GM12878 (cell line): ENCODE measurements around the gene ANKHD1. TPM values are rescaled to one million over a fixed set of nuclear protein-coding genes. Genes with fewer than 3 reads are reported as not detected.

Experiments used
- ATAC-seq: fragments of 200-7000 bp; cut with Tn5 transposase; 3 replicates; pipeline ENCODE4 v1.9.1; 2020; ENCODE audit warnings: mild to moderate bottlenecking, moderate library complexity
- BruUV-seq: library from RNA; stranded (reverse); fragments of 400-500 nt; replicated peaks from 2 replicates; lab custom pipeline; 2021; lab: Mats Ljungman, UMichigan
- CTCF ChIA-PET: fragments of 300-600 bp; sonication (Branson Sonifier 250); formaldehyde crosslinking; extraction: SDS; loops from one replicate; lab custom pipeline; 2021; ENCODE audit warnings: inconsistent platforms; lab: Yijun Ruan, JAX
- POLR2A ChIA-PET: fragments of 350-600 bp; formaldehyde crosslinking; extraction: SDS; loops from one replicate; lab custom pipeline; 2021; ENCODE audit warnings: inconsistent platforms; lab: Charles Lee
- RAD21 ChIA-PET: fragments of 300-600 bp; sonication (Branson Sonifier 250); formaldehyde crosslinking; loops from one replicate; lab custom pipeline; 2023; ENCODE audit warnings: antibody characterized with exemption; ENCODE audit not compliant: unreplicated experiment; lab: Charles Lee
- SMC1A ChIA-PET: fragments of 300-600 bp; sonication (Branson Sonifier 250); formaldehyde crosslinking; loops from one replicate; lab custom pipeline; 2023; ENCODE audit not compliant: unreplicated experiment, uncharacterized antibody; lab: Charles Lee
- DNase-seq: peaks from one replicate; pipeline ENCODE4 v3.0.0-alpha.2; 2011; ENCODE audit warnings: low read depth, low spot score
- FAIRE-seq: peaks from 3 replicates; lab custom pipeline; 2011; peaks lifted over from hg19 to GRCh38; lab: Jason Lieb, UNC
- H2AFZ ChIP-seq: 2 replicates; pipeline ENCODE4 v1.6.0; 2011; ENCODE audit warnings: low read depth, low read length, control low read depth; ENCODE audit not compliant: control insufficient read depth
- H3K27ac ChIP-seq: 2 replicates; pipeline ENCODE4 v1.5.1; 2011; ENCODE audit warnings: control low read depth; ENCODE audit not compliant: control insufficient read depth, insufficient read depth
- H3K27me3 ChIP-seq, 2 experiments: replicated peaks in 1 of 2; 2 replicates each; pipeline versions ENCODE4 v1.6.0 to v1.6.1; 2011; ENCODE audit warnings: low read length in 1 of 2; ENCODE audit not compliant: control insufficient read depth in 2 of 2, insufficient read depth in 2 of 2
- H3K36me3 ChIP-seq, 2 experiments: 2 replicates each; pipeline ENCODE4 v1.5.1; 2011; ENCODE audit warnings: low read length in 1 of 2; ENCODE audit not compliant: control insufficient read depth in 2 of 2, insufficient read depth in 2 of 2
- H3K4me1 ChIP-seq: 2 replicates; pipeline ENCODE4 v1.6.1; 2011; ENCODE audit warnings: mild to moderate bottlenecking, low read length, moderate library complexity, mixed read lengths; ENCODE audit not compliant: control insufficient read depth, insufficient read depth
- H3K4me2 ChIP-seq: 2 replicates; pipeline ENCODE4 v1.6.0; 2011; ENCODE audit warnings: control low read depth; ENCODE audit not compliant: control insufficient read depth, insufficient read depth
- H3K4me3 ChIP-seq: fragments of 200-600 bp; sonication (generic); 2 replicates; pipeline ENCODE4 v1.5.1; 2016
- H3K79me2 ChIP-seq: 2 replicates; pipeline ENCODE4 v1.6.0; 2011; ENCODE audit warnings: low read length; ENCODE audit not compliant: control insufficient read depth, insufficient read depth
- H3K9ac ChIP-seq: 2 replicates; pipeline ENCODE4 v1.8.0; 2011; ENCODE audit warnings: low read length, control low read depth, mixed read lengths; ENCODE audit not compliant: control insufficient read depth, insufficient read depth
- H3K9me3 ChIP-seq: replicated peaks from 3 replicates; pipeline ENCODE4 v1.5.1; 2011; ENCODE audit warnings: mild to moderate bottlenecking, low read length; ENCODE audit not compliant: control insufficient read depth, insufficient read depth
- H4K20me1 ChIP-seq: 2 replicates; pipeline ENCODE4 v1.6.0; 2011; ENCODE audit not compliant: control insufficient read depth, insufficient read depth
- CHD4 ChIP-seq: fragments of 200-600 bp; sonication (generic); IDR thresholded peaks from 2 replicates; pipeline ENCODE4 v1.6.1; 2016; ENCODE audit warnings: mild to moderate bottlenecking
- DPF2 ChIP-seq: fragments of 450-650 bp; IDR thresholded peaks from 2 replicates; pipeline ENCODE4 v1.6.1; 2017; ENCODE audit warnings: mild to moderate bottlenecking
- ESRRA ChIP-seq: IDR thresholded peaks from 2 replicates; pipeline ENCODE4 v1.6.1; 2012; ENCODE audit warnings: mild to moderate bottlenecking, low read length, improper control_type of control experiment
- JUND ChIP-seq: IDR thresholded peaks from 2 replicates; pipeline ENCODE4 v1.6.1; 2012; ENCODE audit warnings: low read depth, mild to moderate bottlenecking, low read length, improper control_type of control experiment, moderate library complexity
- KLF5 ChIP-seq: fragments of 450-650 bp; IDR thresholded peaks from 2 replicates; pipeline ENCODE4 v1.6.1; 2014; ENCODE audit warnings: mild to moderate bottlenecking; ENCODE audit not compliant: partially characterized antibody
- NFXL1 ChIP-seq: fragments of 450-650 bp; IDR thresholded peaks from 2 replicates; pipeline ENCODE4 v1.6.1; 2017; ENCODE audit warnings: antibody characterized with exemption, mild to moderate bottlenecking, borderline replicate concordance
- RB1 ChIP-seq: fragments of 450-650 bp; formaldehyde crosslinking; IDR thresholded peaks from 2 replicates; pipeline ENCODE4 v1.6.1; 2017; ENCODE audit warnings: mild to moderate bottlenecking, borderline replicate concordance
- RBBP5 ChIP-seq: fragments of 200-600 bp; sonication (generic); conservative IDR thresholded peaks from 2 replicates; pipeline ENCODE4 v1.6.1; 2016
- ZNF622 ChIP-seq: fragments of 450-650 bp; IDR thresholded peaks from 2 replicates; pipeline ENCODE4 v1.6.1; 2017; ENCODE audit warnings: mild to moderate bottlenecking, inconsistent platforms
- WGBS: methylation state at CpG from one replicate; pipeline ENCODE4 v1.1.6; 2016; ENCODE audit warnings: low lambda C conversion rate; ENCODE audit not compliant: insufficient replicate concordance, insufficient coverage; ENCODE audit errors: missing lambda C conversion rate; 5-methylcytosine and 5-hydroxymethylcytosine counted together
- in situ Hi-C: fragments of 300-500 bp; cut with MboI; formaldehyde crosslinking; loops from 9 replicates; pipeline ENCODE4 v1.14.3; 2018; ENCODE audit warnings: mixed read lengths
- intact Hi-C: fragments of 100-400 bp; cut with micrococcal nuclease; formaldehyde crosslinking; loops from one replicate; pipeline ENCODE4 v1.14.2; 2022; ENCODE audit not compliant: unreplicated experiment
- polyA plus RNA-seq, 11 experiments: library from polyadenylated mRNA; depleted of rRNA in 4 of 11; unstranded in 6 of 11; stranded (reverse) in 5 of 11; fragments of >200 nt; fragmentation: Nextera tagmentation in 4 of 11; fragmentation: Illumina TruSeq in 1 of 11; extraction: Ambion mirVana in 4 of 11; extraction: Trizol in 1 of 11; gene quantifications; 1 replicate in 1 of 11; 2 replicates in 10 of 11; pipeline versions ENCODE4 v1.2.1 to v1.2.3, GENCODE V29; 2011 to 2016; ENCODE audit warnings: inconsistent platforms in 2 of 11, missing spikeins in 2 of 11, low read depth in 1 of 11
- total RNA-seq, 4 experiments: library from RNA; depleted of rRNA in 3 of 4; stranded (reverse); fragments of >200 nt in 3 of 4; fragmentation: Illumina TruSeq in 1 of 4; extraction: Trizol in 1 of 4; gene quantifications; 2 replicates each; pipeline versions ENCODE4 v1.2.1 to v1.2.3, GENCODE V29; 2013 to 2021
- TF ChIP-seq, protein P1 (sequence below): IDR thresholded peaks from 2 replicates; pipeline ENCODE4 v1.6.1; 2012; ENCODE audit warnings: low read depth, low read length, improper control_type of control experiment
- TF ChIP-seq, protein P2 (sequence below): fragments of 450-650 bp; formaldehyde crosslinking; IDR thresholded peaks from 2 replicates; pipeline ENCODE4 v1.5.0; 2022; ENCODE audit warnings: mild to moderate bottlenecking, missing genetic modification characterization
- TF ChIP-seq, protein P3 (sequence below): fragments of 450-650 bp; formaldehyde crosslinking; IDR thresholded peaks from 2 replicates; pipeline ENCODE4 v1.4.0; 2022; ENCODE audit warnings: mild to moderate bottlenecking, moderate library complexity

ANKHD1 gene
- total and polyA plus RNA-seq, 10 of the 15 experiments (the other 5 are each of a cell fraction or from before 2014, with no cell fraction given) = 31.6 to 96.8 (median 74.3) TPM

DNA sequence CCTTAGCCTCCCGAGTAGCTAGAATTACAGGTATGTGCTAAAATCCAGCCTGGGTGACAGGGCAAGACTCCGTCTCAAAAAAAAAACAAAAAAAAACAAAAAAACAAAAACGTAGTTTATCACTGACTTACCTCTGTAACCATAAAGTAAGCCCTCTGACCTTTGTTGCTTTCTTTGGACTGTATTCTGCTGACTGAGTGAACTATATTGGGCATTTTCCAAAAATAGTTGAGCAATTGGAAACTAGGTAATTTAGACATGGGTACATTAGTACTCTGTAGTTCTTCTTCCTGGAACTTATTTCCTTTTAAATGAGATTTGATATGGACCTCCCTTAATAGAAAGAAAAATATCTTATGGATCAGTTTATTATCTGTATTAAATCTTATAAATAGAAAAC, 66.6 kb downstream of the ANKHD1 start:
- RAD21 ChIA-PET = no interaction called here
- TF ChIP-seq CHD4 = no peak
- TF ChIP-seq, protein P1, sequence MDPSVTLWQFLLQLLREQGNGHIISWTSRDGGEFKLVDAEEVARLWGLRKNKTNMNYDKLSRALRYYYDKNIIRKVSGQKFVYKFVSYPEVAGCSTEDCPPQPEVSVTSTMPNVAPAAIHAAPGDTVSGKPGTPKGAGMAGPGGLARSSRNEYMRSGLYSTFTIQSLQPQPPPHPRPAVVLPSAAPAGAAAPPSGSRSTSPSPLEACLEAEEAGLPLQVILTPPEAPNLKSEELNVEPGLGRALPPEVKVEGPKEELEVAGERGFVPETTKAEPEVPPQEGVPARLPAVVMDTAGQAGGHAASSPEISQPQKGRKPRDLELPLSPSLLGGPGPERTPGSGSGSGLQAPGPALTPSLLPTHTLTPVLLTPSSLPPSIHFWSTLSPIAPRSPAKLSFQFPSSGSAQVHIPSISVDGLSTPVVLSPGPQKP = no peak
- TF ChIP-seq, protein P2, sequence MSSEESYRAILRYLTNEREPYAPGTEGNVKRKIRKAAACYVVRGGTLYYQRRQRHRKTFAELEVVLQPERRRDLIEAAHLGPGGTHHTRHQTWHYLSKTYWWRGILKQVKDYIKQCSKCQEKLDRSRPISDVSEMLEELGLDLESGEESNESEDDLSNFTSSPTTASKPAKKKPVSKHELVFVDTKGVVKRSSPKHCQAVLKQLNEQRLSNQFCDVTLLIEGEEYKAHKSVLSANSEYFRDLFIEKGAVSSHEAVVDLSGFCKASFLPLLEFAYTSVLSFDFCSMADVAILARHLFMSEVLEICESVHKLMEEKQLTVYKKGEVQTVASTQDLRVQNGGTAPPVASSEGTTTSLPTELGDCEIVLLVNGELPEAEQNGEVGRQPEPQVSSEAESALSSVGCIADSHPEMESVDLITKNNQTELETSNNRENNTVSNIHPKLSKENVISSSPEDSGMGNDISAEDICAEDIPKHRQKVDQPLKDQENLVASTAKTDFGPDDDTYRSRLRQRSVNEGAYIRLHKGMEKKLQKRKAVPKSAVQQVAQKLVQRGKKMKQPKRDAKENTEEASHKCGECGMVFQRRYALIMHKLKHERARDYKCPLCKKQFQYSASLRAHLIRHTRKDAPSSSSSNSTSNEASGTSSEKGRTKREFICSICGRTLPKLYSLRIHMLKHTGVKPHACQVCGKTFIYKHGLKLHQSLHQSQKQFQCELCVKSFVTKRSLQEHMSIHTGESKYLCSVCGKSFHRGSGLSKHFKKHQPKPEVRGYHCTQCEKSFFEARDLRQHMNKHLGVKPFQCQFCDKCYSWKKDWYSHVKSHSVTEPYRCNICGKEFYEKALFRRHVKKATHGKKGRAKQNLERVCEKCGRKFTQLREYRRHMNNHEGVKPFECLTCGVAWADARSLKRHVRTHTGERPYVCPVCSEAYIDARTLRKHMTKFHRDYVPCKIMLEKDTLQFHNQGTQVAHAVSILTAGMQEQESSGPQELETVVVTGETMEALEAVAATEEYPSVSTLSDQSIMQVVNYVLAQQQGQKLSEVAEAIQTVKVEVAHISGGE = no peak
- no peak for TF ChIP-seq JUND
- no peak for TF ChIP-seq DPF2
- TF ChIP-seq ZNF622 = no peak
- no peak for TF ChIP-seq NFXL1
- no peak for TF ChIP-seq RBBP5
- TF ChIP-seq KLF5 = no peak
- TF ChIP-seq, protein P3, sequence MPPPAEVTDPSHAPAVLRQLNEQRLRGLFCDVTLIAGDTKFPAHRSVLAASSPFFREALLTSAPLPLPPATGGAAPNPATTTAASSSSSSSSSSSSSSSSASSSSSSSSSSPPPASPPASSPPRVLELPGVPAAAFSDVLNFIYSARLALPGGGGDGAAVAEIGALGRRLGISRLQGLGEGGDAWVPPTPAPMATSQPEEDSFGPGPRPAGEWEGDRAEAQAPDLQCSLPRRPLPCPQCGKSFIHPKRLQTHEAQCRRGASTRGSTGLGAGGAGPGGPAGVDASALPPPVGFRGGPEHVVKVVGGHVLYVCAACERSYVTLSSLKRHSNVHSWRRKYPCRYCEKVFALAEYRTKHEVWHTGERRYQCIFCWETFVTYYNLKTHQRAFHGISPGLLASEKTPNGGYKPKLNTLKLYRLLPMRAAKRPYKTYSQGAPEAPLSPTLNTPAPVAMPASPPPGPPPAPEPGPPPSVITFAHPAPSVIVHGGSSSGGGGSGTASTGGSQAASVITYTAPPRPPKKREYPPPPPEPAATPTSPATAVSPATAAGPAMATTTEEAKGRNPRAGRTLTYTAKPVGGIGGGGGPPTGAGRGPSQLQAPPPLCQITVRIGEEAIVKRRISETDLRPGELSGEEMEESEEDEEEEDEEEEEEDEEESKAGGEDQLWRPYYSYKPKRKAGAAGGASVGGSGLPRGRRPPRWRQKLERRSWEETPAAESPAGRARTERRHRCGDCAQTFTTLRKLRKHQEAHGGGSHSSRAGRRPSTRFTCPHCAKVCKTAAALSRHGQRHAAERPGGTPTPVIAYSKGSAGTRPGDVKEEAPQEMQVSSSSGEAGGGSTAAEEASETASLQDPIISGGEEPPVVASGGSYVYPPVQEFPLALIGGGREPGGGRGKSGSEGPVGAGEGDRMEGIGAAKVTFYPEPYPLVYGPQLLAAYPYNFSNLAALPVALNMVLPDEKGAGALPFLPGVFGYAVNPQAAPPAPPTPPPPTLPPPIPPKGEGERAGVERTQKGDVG = no peak
- TF ChIP-seq ESRRA = no peak
- TF ChIP-seq RB1 = no peak
- SMC1A ChIA-PET = no interaction called here

More for the DNA sequence above, 66.6 kb downstream of the ANKHD1 start:
- H3K4me3 ChIP-seq = no peak overlapping the region
- H3K4me2 ChIP-seq = no peak overlapping the region
- no peaks in the 10 kb centered on the region for H3K79me2 ChIP-seq
- no peak overlapping the region for H2AFZ ChIP-seq
- no peaks in the 10 kb centered on the region for H3K27me3 ChIP-seq
- no peaks in the 10 kb centered on the region for H4K20me1 ChIP-seq
- ChIA-PET POLR2A (interaction anchor here (0.7 kb wide), 2 partner anchors 65 to 1192 kb away, joined by 3 to 10 read pairs; no protein-coding TSS in a partner anchor), CTCF (no interaction called here)
- WGBS = 97% methylated on average over 3 of the region's 3 CpGs
- H3K9ac ChIP-seq = no peak overlapping the region
- TSS peak; percentile 10 for BruUV-seq
- intact Hi-C loops (no loop called here), in situ Hi-C loops (no loop called here)
- H3K27ac ChIP-seq = no peak overlapping the region
- H3K9me3 ChIP-seq = no peaks in the 10 kb centered on the region
- DNase-seq = no peak
- no peaks in the 10 kb centered on the region for H3K4me1 ChIP-seq
- ATAC-seq = no peak
- FAIRE-seq = no peak
- peaks cover 5% of the 10 kb centered on the region in 2 experiments for H3K36me3 ChIP-seq
